Hematopoietic multipotent progenitor cell treated with erythropoietin and hydrocortisone succinate and interleukin-3 and kit ligand, for 4 days (in vitro differentiated cells): ENCODE data around the gene UCP1.
A peak's percentile ranks its signal among the peaks of the same experiment; 100 is the strongest.

Experiments used
- DNase-seq: peaks from one replicate; pipeline ENCODE4 v3.0.0-alpha.2; 2015

UCP1 gene

GRCh38 chr4:140568507-140569306, at the start of gene UCP1:
UCP1 (minus strand) TSS chr4:140568961; CDS start chr4:140568729, 232 bp downstream.
- peak; percentile 38 for DNase-seq

GRCh38 chr4:140617499-140618248, 48.9 kb upstream of the UCP1 start:
- DNase-seq, result peak; percentile 61

GRCh38 chr4:140615451-140615850, 46.7 kb upstream of the UCP1 start:
- DNase-seq, result no peak

GRCh38 chr4:140612357-140612756, 43.6 kb upstream of the UCP1 start:
- DNase-seq, result peak; percentile 32

- DNase-seq, result no peak
These were observed 43.1 kb upstream of the UCP1 start for GRCh38 chr4:140611854-140612253.

- peak; percentile 78 for DNase-seq
These were observed 41.0 kb upstream of the UCP1 start for GRCh38 chr4:140609548-140610425.

GRCh38 chr4:140607852-140608251, 39.1 kb upstream of the UCP1 start:
- no peak for DNase-seq

GRCh38 chr4:140604544-140604943, 35.8 kb upstream of the UCP1 start:
- DNase-seq, result no peak

- no peak for DNase-seq
These were observed 34.5 kb upstream of the UCP1 start for GRCh38 chr4:140603286-140603685.

GRCh38 chr4:140602714-140603113, 34.0 kb upstream of the UCP1 start:
- DNase-seq, result no peak

- DNase-seq, result no peak
These were observed 31.6 kb upstream of the UCP1 start for GRCh38 chr4:140600408-140600807.

- DNase-seq, result peak; percentile 16
These were observed 26.3 kb upstream of the UCP1 start for GRCh38 chr4:140595065-140595464.

- no peak for DNase-seq
These were observed 15.7 kb upstream of the UCP1 start for GRCh38 chr4:140584439-140584838.

GRCh38 chr4:140581078-140581477, 12.3 kb upstream of the UCP1 start:
- no peak for DNase-seq

GRCh38 chr4:140579278-140579677, 10.5 kb upstream of the UCP1 start:
- DNase-seq, result no peak

GRCh38 chr4:140575489-140575888, 6.7 kb upstream of the UCP1 start:
- no peak for DNase-seq

GRCh38 chr4:140571620-140572019, 2.9 kb upstream of the UCP1 start:
- DNase-seq, result no peak

GRCh38 chr4:140569307-140569638, 512 bp upstream of the UCP1 start:
- no peak for DNase-seq

- DNase-seq, result no peak
These were observed 9.1 kb downstream of the UCP1 start for GRCh38 chr4:140559696-140560095.

GRCh38 chr4:140557831-140558435, 10.8 kb downstream of the UCP1 start:
- DNase-seq, result no peak

GRCh38 chr4:140556372-140557085, 12.2 kb downstream of the UCP1 start:
- DNase-seq, result no peak

GRCh38 chr4:140533951-140534480, 34.7 kb downstream of the UCP1 start:
- DNase-seq, result no peak
